ENCODE data around the gene ATG4B. TPM values are rescaled to one million over a fixed set of nuclear protein-coding genes. Genes with fewer than 3 reads are reported as not detected.

Gene ATG4B
- total and polyA plus RNA-seq, 2 donors (not counting 3 experiments of a cell fraction or from before 2014, with no cell fraction given) = 83.6 to 113 TPM

GRCh38 chr2:241641631-241642030, 4.1 kb downstream of the ATG4B start:
- Histone ChIP-seq H3K4me2 (ENCODE audit: insufficient read depth, low read length) (no peak overlapping the region), H3K27me3 (ENCODE audit: control insufficient read depth in 2 of 2, insufficient read depth in 2 of 2, low read length in 2 of 2) (no peaks in the 10 kb centered on the region), H2AFZ (ENCODE audit: low read depth, low read length) (no peak overlapping the region), H3K4me1 (ENCODE audit: control insufficient read depth, extremely low read depth, insufficient read depth, low read length) (peaks cover 8% of the 10 kb centered on the region), H3K4me3 (replicated peaks in 1 of 3; ENCODE audit: insufficient read depth in 1 of 3, low read depth in 1 of 3, low read length in 3 of 3) (no peak overlapping the region), H3K9ac (replicated peaks; ENCODE audit: extremely low read depth, insufficient read depth, low read length) (no peak overlapping the region), H4K20me1 (replicated peaks; ENCODE audit: control insufficient read depth, extremely low read depth, insufficient read depth, low read length) (peaks cover 2% of the 10 kb centered on the region), H3K79me2 (ENCODE audit: control insufficient read depth, insufficient read depth, low read length) (peaks cover 75% of the 10 kb centered on the region), H3K9me3 (replicated peaks; ENCODE audit: control insufficient read depth, insufficient read depth, low read length) (no peaks in the 10 kb centered on the region), H3K27ac (ENCODE audit: insufficient read depth, low read depth, low read length) (no peak overlapping the region), H3K36me3 (ENCODE audit: control insufficient read depth in 2 of 2, extremely low read depth in 1 of 2, insufficient read depth in 2 of 2, low read length in 2 of 2) (peaks cover 2 to 5% of the 10 kb centered on the region in 2 experiments), H3K9me1 (replicated peaks; ENCODE audit: control insufficient read depth, extremely low read depth, insufficient read depth, low read length) (no peaks in the 10 kb centered on the region)
- no peak for TF ChIP-seq EZH2 (IDR thresholded peaks at IDR 0.05; ENCODE audit: borderline replicate concordance, low read depth, low read length, severe bottlenecking)
- dilution Hi-C loops (cut with MboI; ENCODE audit: extremely low pct_ligation_motif_present, low sequenced_read_pairs) = no loop called here
- BruUV-seq (replicated peaks) = no TSS peak
- CTCF ChIA-PET = interaction anchor here (0.6 to 2.2 kb wide), 2 partner anchors 18 to 128 kb away, joined by 4 to 10 read pairs; no protein-coding TSS in a partner anchor
- DNase-seq (ENCODE audit: low read depth, low spot score) (no peak), FAIRE-seq (no peak)
- POLR2A ChIA-PET = interaction anchor here (0.6 kb wide), 1 partner anchor 51 kb away, joined by 15 read pairs; no protein-coding TSS in a partner anchor
- intact Hi-C loops (cut with micrococcal nuclease) = no loop called here

- TF ChIP-seq EZH2 (IDR thresholded peaks at IDR 0.05; ENCODE audit: borderline replicate concordance, low read depth, low read length, severe bottlenecking) (no peak), FOS (IDR thresholded peaks at IDR 0.05; ENCODE audit: borderline replicate concordance, insufficient read depth, low read length) (no peak)
- no peaks in the 10 kb centered on the region for H3K27me3 ChIP-seq (ENCODE audit: control insufficient read depth in 2 of 2, insufficient read depth in 2 of 2, low read length in 2 of 2)
- POLR2A ChIA-PET = no interaction called here
- BruUV-seq (replicated peaks) = no TSS peak
- H3K4me3 ChIP-seq (replicated peaks in 1 of 3; ENCODE audit: insufficient read depth in 1 of 3, low read depth in 1 of 3, low read length in 3 of 3) = no peak overlapping the region
- CTCF ChIA-PET = no interaction called here
- H3K4me1 ChIP-seq (ENCODE audit: control insufficient read depth, extremely low read depth, insufficient read depth, low read length) = no peaks in the 10 kb centered on the region
- H3K9me1 ChIP-seq (replicated peaks; ENCODE audit: control insufficient read depth, extremely low read depth, insufficient read depth, low read length) = no peaks in the 10 kb centered on the region
- no peak overlapping the region for H3K9ac ChIP-seq (replicated peaks; ENCODE audit: extremely low read depth, insufficient read depth, low read length)
- no peaks in the 10 kb centered on the region for H3K36me3 ChIP-seq (ENCODE audit: control insufficient read depth in 2 of 2, extremely low read depth in 1 of 2, insufficient read depth in 2 of 2, low read length in 2 of 2)
- dilution Hi-C loops (cut with MboI; ENCODE audit: extremely low pct_ligation_motif_present, low sequenced_read_pairs) = no loop called here
- peaks cover 71% of the 10 kb centered on the region for H3K79me2 ChIP-seq (ENCODE audit: control insufficient read depth, insufficient read depth, low read length)
- FAIRE-seq = no peak
- no peak overlapping the region for H2AFZ ChIP-seq (ENCODE audit: low read depth, low read length)
- intact Hi-C loops (cut with micrococcal nuclease) = no loop called here
- H3K9me3 ChIP-seq (replicated peaks; ENCODE audit: control insufficient read depth, insufficient read depth, low read length) = no peaks in the 10 kb centered on the region
- DNase-seq (ENCODE audit: low read depth, low spot score) = no peak
- H3K4me2 ChIP-seq (ENCODE audit: insufficient read depth, low read length) = no peak overlapping the region
- H3K27ac ChIP-seq (ENCODE audit: insufficient read depth, low read depth, low read length) = no peak overlapping the region
- no peaks in the 10 kb centered on the region for H4K20me1 ChIP-seq (replicated peaks; ENCODE audit: control insufficient read depth, extremely low read depth, insufficient read depth, low read length)
Observed at GRCh38 chr2:241645056-241645914, 7.8 kb downstream of the ATG4B start.
